Loucy (cell line): ENCODE results near the gene BEST3.
A peak's percentile ranks its signal among the peaks of the same experiment; 100 is the strongest.

ENCODE experiments used
- H2AFZ ChIP-seq: fragments of 200-600 bp; sonication (generic); 2 replicates; pipeline ENCODE4 v1.6.0; 2016; ENCODE audit warnings: antibody characterized with exemption, mild to moderate bottlenecking, low read length, moderate library complexity
- H3F3A ChIP-seq: fragments of 200-600 bp; 2 replicates; pipeline ENCODE4 v1.6.0; 2016; ENCODE audit warnings: antibody characterized with exemption, low read depth, mild to moderate bottlenecking
- H3K27me3 ChIP-seq: fragments of 200-600 bp; sonication (generic); 2 replicates; pipeline ENCODE4 v1.6.1; 2014; ENCODE audit warnings: low read length, mild to moderate bottlenecking; ENCODE audit not compliant: insufficient read depth, poor library complexity, severe bottlenecking
- H3K36me3 ChIP-seq: fragments of 200-600 bp; sonication (generic); 2 replicates; pipeline ENCODE4 v1.6.1; 2016; ENCODE audit warnings: low read length; ENCODE audit not compliant: insufficient read depth
- H3K4me1 ChIP-seq: fragments of 200-600 bp; sonication (generic); 2 replicates; pipeline ENCODE4 v1.5.1; 2014; ENCODE audit warnings: low read length, mild to moderate bottlenecking; ENCODE audit not compliant: insufficient read depth, poor library complexity, severe bottlenecking
- H3K4me2 ChIP-seq: fragments of 200-600 bp; sonication (generic); 2 replicates; pipeline ENCODE4 v1.6.0; 2014; ENCODE audit warnings: antibody characterized with exemption, low read length, low read depth, mild to moderate bottlenecking; ENCODE audit not compliant: poor library complexity, severe bottlenecking
- H3K4me3 ChIP-seq: fragments of 200-600 bp; sonication (generic); 2 replicates; pipeline ENCODE4 v1.5.1; 2014; ENCODE audit warnings: low read length, mild to moderate bottlenecking, mixed read lengths; ENCODE audit not compliant: poor library complexity, severe bottlenecking
- H3K79me2 ChIP-seq: fragments of 200-600 bp; sonication (generic); 2 replicates; pipeline ENCODE4 v1.6.1; 2014; ENCODE audit warnings: low read length; ENCODE audit not compliant: insufficient read depth
- H3K9ac ChIP-seq: fragments of 200-600 bp; sonication (generic); 2 replicates; pipeline ENCODE4 v1.6.0; 2014; ENCODE audit warnings: mild to moderate bottlenecking, low read depth, low read length, moderate library complexity; ENCODE audit not compliant: poor library complexity, severe bottlenecking
- H3K9me2 ChIP-seq: fragments of 200-600 bp; sonication (generic); replicated peaks from 2 replicates; pipeline ENCODE4 v1.6.1; 2016; ENCODE audit warnings: low read depth, low read length, mixed read lengths
- H3K9me3 ChIP-seq: fragments of 200-600 bp; sonication (generic); 2 replicates; pipeline ENCODE4 v1.6.1; 2014; ENCODE audit warnings: mild to moderate bottlenecking, antibody characterized with exemption, low read length, low read depth; ENCODE audit not compliant: insufficient read depth
- H4K20me1 ChIP-seq: fragments of 200-600 bp; sonication (generic); 2 replicates; pipeline ENCODE4 v1.6.0; 2014; ENCODE audit warnings: antibody characterized with exemption, low read length, mild to moderate bottlenecking; ENCODE audit not compliant: insufficient read depth, poor library complexity, severe bottlenecking
- EZH2phosphoT487 ChIP-seq: fragments of 200-600 bp; IDR thresholded peaks from 2 replicates; pipeline ENCODE4 v1.6.1; 2018; ENCODE audit warnings: antibody characterized with exemption, mild to moderate bottlenecking, moderate library complexity, borderline replicate concordance
- TF ChIP-seq, protein P1 (sequence below): fragments of 200-600 bp; sonication (generic); conservative IDR thresholded peaks from 2 replicates; pipeline ENCODE4 v1.5.1; 2014; ENCODE audit warnings: mild to moderate bottlenecking, antibody characterized with exemption, low read length

Gene BEST3

GRCh38 chr12:69704357-69704756, 5.3 kb upstream of the BEST3 start:
- TF ChIP-seq EZH2phosphoT487, result no peak
- TF ChIP-seq, protein P1, sequence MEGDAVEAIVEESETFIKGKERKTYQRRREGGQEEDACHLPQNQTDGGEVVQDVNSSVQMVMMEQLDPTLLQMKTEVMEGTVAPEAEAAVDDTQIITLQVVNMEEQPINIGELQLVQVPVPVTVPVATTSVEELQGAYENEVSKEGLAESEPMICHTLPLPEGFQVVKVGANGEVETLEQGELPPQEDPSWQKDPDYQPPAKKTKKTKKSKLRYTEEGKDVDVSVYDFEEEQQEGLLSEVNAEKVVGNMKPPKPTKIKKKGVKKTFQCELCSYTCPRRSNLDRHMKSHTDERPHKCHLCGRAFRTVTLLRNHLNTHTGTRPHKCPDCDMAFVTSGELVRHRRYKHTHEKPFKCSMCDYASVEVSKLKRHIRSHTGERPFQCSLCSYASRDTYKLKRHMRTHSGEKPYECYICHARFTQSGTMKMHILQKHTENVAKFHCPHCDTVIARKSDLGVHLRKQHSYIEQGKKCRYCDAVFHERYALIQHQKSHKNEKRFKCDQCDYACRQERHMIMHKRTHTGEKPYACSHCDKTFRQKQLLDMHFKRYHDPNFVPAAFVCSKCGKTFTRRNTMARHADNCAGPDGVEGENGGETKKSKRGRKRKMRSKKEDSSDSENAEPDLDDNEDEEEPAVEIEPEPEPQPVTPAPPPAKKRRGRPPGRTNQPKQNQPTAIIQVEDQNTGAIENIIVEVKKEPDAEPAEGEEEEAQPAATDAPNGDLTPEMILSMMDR, result no peak
- H3F3A ChIP-seq, result no peaks in the 10 kb centered on the region
- no peaks in the 10 kb centered on the region for H3K4me1 ChIP-seq

GRCh38 chr12:69703146-69703642, 4.1 kb upstream of the BEST3 start:
- TF ChIP-seq, protein P1, result no peak
- no peak for TF ChIP-seq EZH2phosphoT487
- Histone ChIP-seq H3K27me3 (no peaks in the 10 kb centered on the region), H2AFZ (peak overlapping the region; percentile 87), H3K9ac (no peak overlapping the region), H3K9me3 (no peaks in the 10 kb centered on the region), H3F3A (no peaks in the 10 kb centered on the region), H3K79me2 (no peaks in the 10 kb centered on the region), H4K20me1 (no peaks in the 10 kb centered on the region), H3K4me2 (no peak overlapping the region), H3K9me2 (no peaks in the 10 kb centered on the region), H3K4me3 (no peak overlapping the region), H3K36me3 (no peaks in the 10 kb centered on the region), H3K4me1 (no peaks in the 10 kb centered on the region)

More at GRCh38 chr12:69704357-69704756, 5.3 kb upstream of the BEST3 start:
- Histone ChIP-seq H3K27me3 (no peaks in the 10 kb centered on the region), H3K4me3 (no peak overlapping the region), H3K9me2 (no peaks in the 10 kb centered on the region), H3K4me2 (no peak overlapping the region), H2AFZ (no peak overlapping the region), H3K9me3 (no peaks in the 10 kb centered on the region), H4K20me1 (no peaks in the 10 kb centered on the region), H3K9ac (no peak overlapping the region), H3K79me2 (no peaks in the 10 kb centered on the region), H3K36me3 (no peaks in the 10 kb centered on the region)

DNA sequence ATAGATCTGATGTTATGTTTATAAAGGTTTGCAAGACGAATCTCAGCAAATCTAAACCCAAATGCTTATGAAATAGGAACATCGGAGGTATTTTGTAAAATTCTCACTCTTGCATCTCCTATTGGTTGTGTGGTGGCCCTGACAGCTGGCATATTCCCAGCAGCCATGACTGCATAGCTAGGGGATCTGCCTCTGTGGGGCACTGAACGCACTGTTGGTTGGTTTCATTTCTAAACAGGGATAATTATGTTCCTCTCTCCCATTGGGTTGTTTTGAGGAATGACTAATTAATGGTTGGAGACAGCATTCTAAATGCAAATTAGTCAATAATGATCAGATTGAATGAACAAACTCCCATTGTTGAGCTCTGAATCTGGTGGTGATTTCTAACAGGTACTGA, 2.7 kb upstream of the BEST3 start:
- Histone ChIP-seq H3K4me3 (no peak overlapping the region), H3K9me2 (no peaks in the 10 kb centered on the region), H4K20me1 (no peaks in the 10 kb centered on the region), H2AFZ (no peak overlapping the region), H3F3A (no peaks in the 10 kb centered on the region), H3K4me1 (no peaks in the 10 kb centered on the region), H3K4me2 (no peak overlapping the region), H3K27me3 (no peaks in the 10 kb centered on the region), H3K36me3 (no peaks in the 10 kb centered on the region), H3K79me2 (no peaks in the 10 kb centered on the region), H3K9me3 (no peaks in the 10 kb centered on the region), H3K9ac (no peak overlapping the region)
- TF ChIP-seq, protein P1, result no peak
- no peak for TF ChIP-seq EZH2phosphoT487
